Activated naive CD4-positive, alpha-beta T cell treated with anti-CD3 and anti-CD28 coated beads, Interleukin-2, amount 50 U/mL, for 24 hours (primary cell): ENCODE data around the gene PCED1B.

Experiments used
- H3K27ac Mint-ChIP-seq: one replicate; pipeline ENCODE4 v1.8.0; 2021; ENCODE audit warnings: mild to moderate bottlenecking, mixed read lengths
- H3K27me3 Mint-ChIP-seq: one replicate; pipeline ENCODE4 v1.8.0; 2021; ENCODE audit warnings: mixed read lengths
- H3K36me3 Mint-ChIP-seq: one replicate; pipeline ENCODE4 v1.8.0; 2021; ENCODE audit warnings: mixed read lengths
- H3K4me1 Mint-ChIP-seq: one replicate; pipeline ENCODE4 v1.8.0; 2021; ENCODE audit warnings: mixed read lengths
- H3K4me3 Mint-ChIP-seq: one replicate; pipeline ENCODE4 v1.8.0; 2021; ENCODE audit warnings: mild to moderate bottlenecking, mixed read lengths
- H3K9me3 Mint-ChIP-seq: one replicate; pipeline ENCODE4 v1.8.0; 2021; ENCODE audit warnings: mixed read lengths

Gene PCED1B

DNA sequence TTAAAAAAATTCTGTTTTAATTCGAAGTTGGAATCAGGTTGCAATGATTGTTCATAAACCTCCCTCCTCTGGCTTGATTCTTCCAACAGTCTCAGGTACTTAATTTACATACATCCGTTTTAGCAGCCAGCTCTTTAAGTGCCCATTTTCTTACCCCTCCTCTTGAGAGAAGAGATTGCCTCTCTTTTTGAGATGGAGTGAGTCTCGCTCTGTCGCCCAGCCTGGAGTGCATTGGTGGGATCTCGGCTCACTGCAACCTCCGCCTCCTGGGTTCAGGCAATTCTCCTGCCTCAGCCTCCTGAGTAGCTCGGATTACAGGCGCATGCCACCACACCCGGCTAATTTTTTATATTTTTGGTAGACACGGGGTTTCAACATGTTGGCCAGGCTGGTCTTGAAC lies 146.8 kb downstream of the PCED1B start:
- Mint-ChIP-seq H3K4me3 (peak overlapping the region; percentile 64), H3K9me3 (no peaks in the 10 kb centered on the region), H3K36me3 (peaks cover 43% of the 10 kb centered on the region), H3K27me3 (no peaks in the 10 kb centered on the region), H3K4me1 (peaks cover 84% of the 10 kb centered on the region), H3K27ac (peak overlapping the region; percentile 81)

DNA sequence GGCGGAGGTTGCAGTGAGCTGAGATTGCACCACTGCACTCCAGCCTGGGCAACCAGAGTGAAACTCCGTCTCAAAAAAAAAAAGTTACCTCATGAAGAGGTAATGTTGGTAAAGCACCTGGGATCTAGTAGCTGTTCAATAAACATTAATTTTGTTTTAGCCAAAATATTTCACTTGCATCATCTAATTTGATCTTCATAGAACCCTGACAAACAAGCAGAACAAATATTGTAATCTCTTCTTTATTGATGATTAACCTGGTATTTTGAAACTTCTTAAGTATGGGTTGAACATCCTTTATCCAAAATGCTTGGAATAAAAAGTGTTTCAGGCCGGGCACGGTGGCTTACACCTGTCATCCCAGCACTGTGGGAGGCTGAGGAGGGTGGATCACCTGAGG lies 149.4 kb downstream of the PCED1B start:
- Mint-ChIP-seq H3K4me1 (peaks cover 83% of the 10 kb centered on the region), H3K4me3 (no peak overlapping the region), H3K36me3 (peaks cover 40% of the 10 kb centered on the region), H3K27me3 (no peaks in the 10 kb centered on the region), H3K27ac (no peak overlapping the region), H3K9me3 (no peaks in the 10 kb centered on the region)

DNA sequence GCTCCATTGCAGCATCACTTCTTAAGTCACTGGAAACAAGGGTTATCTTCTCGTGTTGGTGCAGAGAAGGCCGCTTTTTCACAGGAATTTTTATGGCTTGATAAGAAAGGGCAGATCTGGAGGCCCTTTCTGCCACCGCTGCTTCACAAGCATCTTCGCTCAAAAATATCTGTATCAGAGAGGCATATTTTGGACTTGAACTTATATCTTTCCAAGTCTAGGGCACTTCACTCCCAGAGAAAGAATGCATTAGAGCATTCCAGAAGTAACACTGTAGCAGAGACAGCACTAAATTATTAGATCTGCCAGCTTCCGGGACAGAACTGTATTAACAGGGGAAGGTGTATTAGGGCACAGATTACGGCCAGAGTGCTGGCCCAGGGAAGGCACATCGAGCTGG lies 152.0 kb downstream of the PCED1B start:
- no peaks in the 10 kb centered on the region for H3K27me3 Mint-ChIP-seq
- H3K36me3 Mint-ChIP-seq = peaks cover 39% of the 10 kb centered on the region
- peaks cover 5% of the 10 kb centered on the region for H3K9me3 Mint-ChIP-seq
- H3K27ac Mint-ChIP-seq = peak overlapping the region; percentile 82
- H3K4me3 Mint-ChIP-seq = peak overlapping the region; percentile 6
- peaks cover 64% of the 10 kb centered on the region for H3K4me1 Mint-ChIP-seq

DNA sequence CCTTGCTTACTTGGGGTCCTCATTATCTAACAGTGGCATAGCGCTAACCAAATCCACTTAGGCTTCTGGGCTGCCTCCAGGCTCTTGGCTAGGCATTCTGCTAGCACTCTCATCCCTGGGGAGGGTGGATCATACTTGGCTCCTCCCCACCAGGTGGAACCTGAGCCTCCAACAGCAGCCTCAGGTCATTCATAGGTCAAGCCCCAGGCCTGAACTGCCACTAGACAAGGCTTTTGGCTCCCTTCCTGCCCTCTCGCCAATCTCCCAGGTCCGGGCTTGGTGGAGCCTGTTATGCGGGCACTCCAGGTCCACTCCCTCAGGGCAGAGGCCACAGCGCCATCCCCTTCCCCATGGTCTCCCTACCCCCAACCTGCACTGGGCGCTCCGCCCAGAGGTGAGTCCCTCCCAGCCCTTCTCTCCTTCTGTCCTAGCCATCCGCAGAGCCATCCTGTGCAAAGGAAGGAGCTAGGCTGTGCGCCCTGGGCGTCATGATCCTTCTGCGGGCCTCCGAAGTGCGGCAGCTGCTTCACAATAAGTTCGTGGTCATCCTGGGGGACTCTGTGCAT lies 155.2 kb downstream of the PCED1B start:
- peaks cover 41% of the 10 kb centered on the region for H3K36me3 Mint-ChIP-seq
- peak overlapping the region; percentile 46 for H3K27ac Mint-ChIP-seq
- H3K4me3 Mint-ChIP-seq = no peak overlapping the region
- H3K4me1 Mint-ChIP-seq = peaks cover 62% of the 10 kb centered on the region
- peaks cover 8% of the 10 kb centered on the region for H3K9me3 Mint-ChIP-seq
- no peaks in the 10 kb centered on the region for H3K27me3 Mint-ChIP-seq

DNA sequence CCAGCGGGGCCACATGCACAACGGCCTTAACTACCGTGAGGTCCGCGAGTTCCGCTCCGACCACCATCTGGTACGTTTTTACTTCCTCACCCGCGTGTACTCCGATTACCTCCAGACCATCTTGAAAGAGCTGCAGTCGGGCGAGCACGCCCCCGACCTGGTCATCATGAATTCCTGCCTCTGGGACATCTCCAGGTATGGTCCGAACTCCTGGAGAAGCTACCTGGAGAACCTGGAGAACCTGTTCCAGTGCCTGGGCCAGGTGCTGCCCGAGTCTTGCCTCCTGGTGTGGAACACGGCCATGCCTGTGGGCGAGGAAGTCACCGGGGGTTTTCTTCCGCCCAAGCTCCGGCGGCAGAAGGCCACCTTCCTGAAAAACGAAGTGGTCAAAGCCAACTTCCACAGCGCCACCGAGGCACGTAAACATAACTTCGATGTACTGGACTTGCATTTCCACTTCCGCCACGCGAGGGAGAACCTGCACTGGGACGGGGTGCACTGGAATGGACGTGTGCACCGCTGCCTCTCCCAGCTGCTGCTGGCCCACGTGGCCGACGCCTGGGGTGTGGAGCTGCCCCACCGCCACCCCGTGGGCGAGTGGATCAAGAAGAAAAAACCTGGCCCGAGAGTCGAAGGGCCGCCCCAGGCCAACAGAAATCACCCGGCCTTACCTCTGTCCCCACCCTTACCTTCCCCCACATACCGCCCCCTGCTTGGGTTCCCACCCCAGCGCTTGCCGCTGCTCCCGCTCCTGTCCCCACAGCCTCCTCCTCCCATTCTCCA lies 156.0 kb downstream of the PCED1B start:
- Mint-ChIP-seq H3K27ac (peak overlapping the region; percentile 91), H3K36me3 (peaks cover 44% of the 10 kb centered on the region), H3K4me1 (peaks cover 64% of the 10 kb centered on the region), H3K4me3 (no peak overlapping the region), H3K27me3 (no peaks in the 10 kb centered on the region), H3K9me3 (peaks cover 8% of the 10 kb centered on the region)

DNA sequence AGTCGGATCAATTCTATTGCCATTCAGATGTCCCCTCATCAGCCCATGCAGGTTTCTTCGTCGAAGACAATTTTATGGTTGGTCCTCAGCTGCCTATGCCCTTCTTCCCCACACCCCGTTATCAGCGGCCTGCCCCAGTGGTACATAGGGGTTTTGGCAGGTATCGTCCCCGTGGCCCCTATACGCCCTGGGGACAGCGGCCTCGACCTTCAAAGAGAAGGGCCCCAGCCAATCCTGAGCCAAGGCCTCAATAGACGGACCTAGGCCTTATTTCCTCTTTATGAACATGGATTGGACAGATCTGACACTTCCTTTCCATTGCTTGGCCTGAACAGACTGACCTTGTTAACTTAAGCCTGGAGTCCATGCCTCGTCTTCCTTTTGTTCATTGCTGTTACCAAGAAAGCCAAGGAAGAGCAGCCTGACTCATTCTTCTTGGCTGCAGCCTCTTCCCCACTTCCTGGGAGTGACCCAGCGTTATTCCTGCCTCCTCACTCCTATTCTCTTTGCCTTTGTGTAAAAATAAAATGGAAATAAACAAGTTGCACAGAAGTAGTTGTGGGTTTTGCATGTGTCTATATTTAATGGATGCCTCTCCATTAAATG lies 156.8 kb downstream of the PCED1B start:
- H3K27me3 Mint-ChIP-seq = no peaks in the 10 kb centered on the region
- peaks cover 57% of the 10 kb centered on the region for H3K4me1 Mint-ChIP-seq
- H3K36me3 Mint-ChIP-seq = peaks cover 40% of the 10 kb centered on the region
- H3K9me3 Mint-ChIP-seq = peaks cover 8% of the 10 kb centered on the region
- peak overlapping the region; percentile 68 for H3K4me3 Mint-ChIP-seq
- peak overlapping the region; percentile 91 for H3K27ac Mint-ChIP-seq

DNA sequence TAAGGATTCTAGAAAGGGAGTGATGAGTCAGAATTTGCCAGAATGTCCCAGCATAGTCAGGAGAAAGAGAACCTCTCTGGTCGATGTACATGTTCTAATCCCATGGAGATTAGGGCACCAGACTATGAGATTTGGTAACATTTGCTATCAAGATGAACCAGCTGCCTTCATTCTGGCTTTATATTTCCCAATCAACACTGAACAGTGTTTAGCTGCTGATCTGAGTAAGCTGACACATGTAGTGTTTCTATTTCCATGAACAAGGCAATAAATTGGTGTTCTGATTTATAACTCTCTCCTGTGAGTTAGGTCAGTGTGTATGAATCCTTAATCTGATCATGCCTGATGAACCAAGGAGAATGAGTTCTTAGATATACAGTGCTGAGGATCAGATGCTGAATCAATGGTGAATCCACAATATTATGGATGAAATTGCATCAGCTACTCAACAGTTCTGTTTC lies 158.4 kb downstream of the PCED1B start:
- peak overlapping the region; percentile 70 for H3K27ac Mint-ChIP-seq
- H3K27me3 Mint-ChIP-seq = no peaks in the 10 kb centered on the region
- H3K4me1 Mint-ChIP-seq = peaks cover 56% of the 10 kb centered on the region
- H3K9me3 Mint-ChIP-seq = peaks cover 8% of the 10 kb centered on the region
- H3K36me3 Mint-ChIP-seq = peaks cover 32% of the 10 kb centered on the region
- peak overlapping the region; percentile 46 for H3K4me3 Mint-ChIP-seq

DNA sequence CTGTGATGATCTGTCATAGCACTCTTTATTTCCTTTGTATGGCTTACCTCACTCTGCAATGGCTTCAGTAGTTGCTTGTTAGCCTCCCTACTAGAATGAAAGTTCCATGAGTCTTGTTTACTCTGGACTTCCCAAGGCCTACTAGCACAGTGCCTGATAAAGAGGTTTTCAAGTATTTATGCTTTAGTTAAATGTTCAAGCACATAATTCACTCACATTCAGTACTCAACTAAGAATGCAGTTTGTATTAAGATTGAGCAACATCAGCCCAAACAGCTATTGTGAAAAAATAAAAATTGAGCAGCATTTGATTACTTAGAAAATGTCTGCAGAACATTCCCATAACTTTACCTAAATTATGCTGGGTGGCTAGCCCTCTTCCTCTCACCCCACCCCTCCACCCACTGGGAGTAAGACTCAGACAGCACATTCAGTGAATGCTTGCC lies 159.3 kb downstream of the PCED1B start:
- H3K4me3 Mint-ChIP-seq = peak overlapping the region; percentile 34
- peaks cover 30% of the 10 kb centered on the region for H3K36me3 Mint-ChIP-seq
- no peaks in the 10 kb centered on the region for H3K27me3 Mint-ChIP-seq
- peak overlapping the region; percentile 70 for H3K27ac Mint-ChIP-seq
- peaks cover 50% of the 10 kb centered on the region for H3K4me1 Mint-ChIP-seq
- peaks cover 8% of the 10 kb centered on the region for H3K9me3 Mint-ChIP-seq

DNA sequence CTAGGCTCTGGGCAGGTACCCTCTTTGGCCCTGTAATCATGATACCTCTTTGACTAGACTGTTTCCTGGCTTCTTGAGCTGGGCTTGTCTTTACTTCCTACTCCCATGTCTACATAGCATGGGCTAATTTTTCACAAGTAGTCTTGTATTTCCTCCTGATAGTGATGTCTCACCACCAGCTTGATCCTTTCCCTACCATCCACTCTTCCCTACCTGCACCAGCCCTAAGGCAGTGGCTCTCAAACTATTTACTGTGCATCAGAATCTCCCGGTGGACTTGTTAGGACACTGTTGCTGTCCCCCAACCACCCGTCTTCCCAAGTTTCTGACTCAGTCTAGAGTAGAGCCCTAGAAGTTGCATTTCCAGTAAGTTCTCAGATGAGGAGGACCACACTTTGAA lies 163.0 kb downstream of the PCED1B start:
- Mint-ChIP-seq H3K4me3 (no peak overlapping the region), H3K9me3 (no peaks in the 10 kb centered on the region), H3K27ac (peak overlapping the region; percentile 5), H3K4me1 (peaks cover 33% of the 10 kb centered on the region), H3K36me3 (peaks cover 23% of the 10 kb centered on the region), H3K27me3 (no peaks in the 10 kb centered on the region)

DNA sequence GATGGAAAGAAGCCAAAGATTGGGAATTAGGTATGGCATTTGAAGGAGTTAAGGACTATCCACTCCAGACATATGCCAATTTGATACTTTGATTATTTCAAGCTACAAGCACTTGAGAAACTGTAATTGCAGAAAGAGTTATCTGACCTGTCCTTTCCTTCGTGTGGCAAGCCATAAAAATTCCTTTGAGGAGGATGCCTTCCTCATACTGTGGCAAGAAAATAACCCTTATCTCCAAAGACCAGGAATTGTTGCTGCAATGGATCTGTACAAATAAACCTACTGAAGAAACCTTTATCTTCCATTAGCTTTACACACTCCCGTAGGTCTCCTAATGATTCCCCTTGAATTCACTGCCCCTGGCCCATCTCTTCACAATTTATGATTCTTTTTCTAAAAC lies 165.4 kb downstream of the PCED1B start:
- H3K27me3 Mint-ChIP-seq = no peaks in the 10 kb centered on the region
- H3K27ac Mint-ChIP-seq = peak overlapping the region; percentile 62
- no peak overlapping the region for H3K4me3 Mint-ChIP-seq
- H3K9me3 Mint-ChIP-seq = no peaks in the 10 kb centered on the region
- H3K36me3 Mint-ChIP-seq = peaks cover 28% of the 10 kb centered on the region
- H3K4me1 Mint-ChIP-seq = peaks cover 23% of the 10 kb centered on the region

DNA sequence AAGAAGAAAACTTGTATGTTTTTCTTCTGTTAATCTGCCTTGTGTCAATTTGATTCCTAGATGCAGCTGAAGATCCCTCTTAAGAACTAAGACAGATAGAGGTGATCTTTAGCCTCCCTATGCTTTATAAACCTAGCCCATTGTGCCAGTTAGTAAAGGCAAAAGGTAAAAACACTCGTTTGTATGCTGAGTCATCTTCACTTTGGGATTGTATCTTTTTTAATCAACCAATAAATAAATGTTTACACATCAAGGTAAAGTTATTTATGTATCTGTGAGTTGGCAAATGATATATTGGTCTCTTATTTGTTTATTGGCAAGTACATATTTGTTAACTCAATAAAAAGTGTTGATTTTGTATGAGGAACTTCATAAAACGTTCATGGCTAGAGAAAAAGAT lies 166.2 kb downstream of the PCED1B start:
- Mint-ChIP-seq H3K36me3 (peaks cover 32% of the 10 kb centered on the region), H3K27me3 (no peaks in the 10 kb centered on the region), H3K4me3 (no peak overlapping the region), H3K9me3 (peaks cover 6% of the 10 kb centered on the region), H3K4me1 (peaks cover 19% of the 10 kb centered on the region), H3K27ac (no peak overlapping the region)

DNA sequence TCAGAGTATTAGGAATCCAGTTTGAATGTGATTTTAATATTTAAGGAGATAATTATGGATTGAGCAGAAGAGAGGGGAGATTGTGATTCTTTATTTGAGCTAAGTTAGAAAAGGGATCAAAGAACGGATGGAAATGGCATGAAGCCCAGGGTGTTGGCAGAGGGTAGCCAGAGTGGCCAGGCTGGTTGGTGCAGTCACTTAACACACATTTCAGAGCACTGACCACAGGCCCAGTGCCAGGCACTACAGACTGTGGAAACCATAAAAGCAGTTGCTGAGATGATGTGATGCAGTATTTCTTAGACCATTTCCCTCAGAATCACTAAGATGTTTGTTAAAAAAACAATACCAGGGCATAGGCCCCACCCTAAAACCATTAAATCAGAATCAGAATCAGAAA lies 168.0 kb downstream of the PCED1B start:
- Mint-ChIP-seq H3K9me3 (peaks cover 14% of the 10 kb centered on the region), H3K27me3 (no peaks in the 10 kb centered on the region), H3K4me1 (peaks cover 16% of the 10 kb centered on the region), H3K4me3 (no peak overlapping the region), H3K36me3 (peaks cover 42% of the 10 kb centered on the region), H3K27ac (no peak overlapping the region)

DNA sequence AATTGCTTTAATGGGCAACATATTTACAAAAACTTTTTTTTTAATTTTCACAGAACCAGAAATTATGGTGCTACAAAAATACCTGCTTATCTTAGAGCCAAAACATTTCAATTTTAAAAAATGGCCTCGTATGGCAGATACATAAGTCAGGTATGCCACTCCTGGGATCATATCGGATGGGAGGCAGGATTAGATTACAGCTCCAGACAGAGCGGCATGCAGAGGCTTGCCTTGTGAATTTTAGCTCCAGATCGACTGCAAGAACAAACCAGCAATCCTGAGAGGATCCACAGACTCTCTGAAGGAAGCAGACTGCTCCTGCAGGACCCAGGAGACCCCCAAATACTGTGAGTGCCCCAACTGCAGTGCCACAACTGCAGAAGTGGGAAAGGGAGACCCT lies 169.7 kb downstream of the PCED1B start:
- Mint-ChIP-seq H3K4me3 (no peak overlapping the region), H3K36me3 (peaks cover 48% of the 10 kb centered on the region), H3K27ac (no peak overlapping the region), H3K4me1 (peaks cover 23% of the 10 kb centered on the region), H3K27me3 (no peaks in the 10 kb centered on the region), H3K9me3 (peaks cover 26% of the 10 kb centered on the region)

DNA sequence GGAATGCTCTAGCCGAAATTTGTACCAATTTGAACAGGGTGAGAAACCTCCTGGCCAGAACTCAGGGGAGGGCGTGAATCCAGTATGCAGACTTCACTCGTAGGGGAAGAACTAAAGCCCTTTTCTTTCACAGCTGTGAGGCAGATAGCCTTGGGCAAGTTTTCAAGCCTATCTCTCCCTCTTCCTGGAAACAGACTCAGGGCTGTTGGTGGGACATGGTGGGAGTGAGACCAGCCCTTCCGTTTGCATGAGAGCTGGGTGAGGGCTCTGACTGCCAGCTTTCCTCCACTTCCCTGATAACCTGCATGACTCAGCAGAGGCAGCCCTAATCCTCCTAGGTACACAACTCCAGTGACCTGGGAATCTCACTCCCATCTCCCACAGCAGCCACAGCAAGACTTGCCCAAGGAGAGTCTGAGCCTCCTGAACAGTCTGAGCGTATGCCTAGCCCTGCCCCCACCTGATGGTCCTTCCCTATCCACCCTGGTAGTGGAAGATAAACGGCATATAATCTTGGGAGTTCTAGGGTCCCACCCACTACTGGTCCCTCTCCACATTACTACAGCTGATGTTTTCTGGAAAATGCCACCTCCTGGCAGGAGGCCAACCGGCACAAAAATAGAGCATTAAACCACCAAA lies 170.4 kb downstream of the PCED1B start:
- H3K36me3 Mint-ChIP-seq = peaks cover 44% of the 10 kb centered on the region
- H3K27ac Mint-ChIP-seq = no peak overlapping the region
- peaks cover 27% of the 10 kb centered on the region for H3K9me3 Mint-ChIP-seq
- H3K4me1 Mint-ChIP-seq = peaks cover 23% of the 10 kb centered on the region
- no peaks in the 10 kb centered on the region for H3K27me3 Mint-ChIP-seq
- H3K4me3 Mint-ChIP-seq = no peak overlapping the region

DNA sequence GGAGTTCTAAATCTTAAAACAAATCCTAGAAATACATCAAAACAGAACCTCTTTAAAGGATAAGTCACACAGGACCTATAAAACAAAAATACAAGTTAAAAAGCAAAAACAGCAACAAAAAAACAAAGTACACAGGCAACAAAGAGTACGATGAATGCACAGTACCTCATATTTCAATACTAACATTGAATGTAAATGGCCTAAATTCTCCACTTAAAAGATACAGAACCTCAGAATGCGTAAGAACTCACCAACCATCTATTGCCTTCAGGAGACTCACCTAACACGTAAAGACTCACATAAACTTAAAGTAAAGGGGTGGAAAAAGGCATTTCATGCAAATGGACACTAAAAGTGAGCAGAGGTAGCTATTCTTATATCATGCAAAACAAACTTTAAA lies 172.5 kb downstream of the PCED1B start:
- H3K36me3 Mint-ChIP-seq = peaks cover 46% of the 10 kb centered on the region
- no peaks in the 10 kb centered on the region for H3K27me3 Mint-ChIP-seq
- peak overlapping the region; percentile 21 for H3K27ac Mint-ChIP-seq
- peaks cover 32% of the 10 kb centered on the region for H3K9me3 Mint-ChIP-seq
- peaks cover 23% of the 10 kb centered on the region for H3K4me1 Mint-ChIP-seq
- no peak overlapping the region for H3K4me3 Mint-ChIP-seq

DNA sequence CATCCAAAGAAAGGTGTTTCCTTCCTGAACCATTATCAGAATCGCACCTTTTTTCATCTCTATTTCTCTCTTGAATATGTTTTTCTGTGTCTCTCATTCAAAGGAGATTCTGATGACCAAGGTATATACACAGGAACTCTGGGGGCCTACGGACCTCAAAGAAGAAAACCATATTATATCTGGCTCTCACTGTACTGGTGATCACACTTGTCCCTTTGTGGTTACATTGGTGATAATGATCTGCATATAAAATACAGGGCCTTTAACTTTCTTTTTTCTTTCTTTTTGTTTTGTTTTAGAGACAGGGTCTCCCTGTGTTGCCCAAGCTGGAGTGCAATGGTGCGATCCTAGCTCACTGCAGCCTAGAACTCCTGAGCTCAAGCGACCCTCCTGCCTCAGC lies 185.5 kb downstream of the PCED1B start:
- Mint-ChIP-seq H3K4me3 (no peak overlapping the region), H3K36me3 (peaks cover 10% of the 10 kb centered on the region), H3K9me3 (peaks cover 12% of the 10 kb centered on the region), H3K4me1 (peaks cover 46% of the 10 kb centered on the region), H3K27me3 (no peaks in the 10 kb centered on the region), H3K27ac (peak overlapping the region; percentile 1)
